Measurements from ENCODE around the gene TPK1.

The TPK1 gene

GRCh38 chr7:144477348-144477747 is 358.5 kb downstream of the TPK1 start:
- TF ChIP-seq JUND (IDR thresholded peaks at IDR 0.05; ENCODE audit: low read depth): no peak
- DNase-seq (ENCODE audit: low read depth in 1 of 2, low spot score in 1 of 2): no peak
- in situ Hi-C loops (cut with HindIII; ENCODE audit: low pct_unique_long_range_greater_than_20kb, low sequenced_read_pairs): no loop called here

DNA sequence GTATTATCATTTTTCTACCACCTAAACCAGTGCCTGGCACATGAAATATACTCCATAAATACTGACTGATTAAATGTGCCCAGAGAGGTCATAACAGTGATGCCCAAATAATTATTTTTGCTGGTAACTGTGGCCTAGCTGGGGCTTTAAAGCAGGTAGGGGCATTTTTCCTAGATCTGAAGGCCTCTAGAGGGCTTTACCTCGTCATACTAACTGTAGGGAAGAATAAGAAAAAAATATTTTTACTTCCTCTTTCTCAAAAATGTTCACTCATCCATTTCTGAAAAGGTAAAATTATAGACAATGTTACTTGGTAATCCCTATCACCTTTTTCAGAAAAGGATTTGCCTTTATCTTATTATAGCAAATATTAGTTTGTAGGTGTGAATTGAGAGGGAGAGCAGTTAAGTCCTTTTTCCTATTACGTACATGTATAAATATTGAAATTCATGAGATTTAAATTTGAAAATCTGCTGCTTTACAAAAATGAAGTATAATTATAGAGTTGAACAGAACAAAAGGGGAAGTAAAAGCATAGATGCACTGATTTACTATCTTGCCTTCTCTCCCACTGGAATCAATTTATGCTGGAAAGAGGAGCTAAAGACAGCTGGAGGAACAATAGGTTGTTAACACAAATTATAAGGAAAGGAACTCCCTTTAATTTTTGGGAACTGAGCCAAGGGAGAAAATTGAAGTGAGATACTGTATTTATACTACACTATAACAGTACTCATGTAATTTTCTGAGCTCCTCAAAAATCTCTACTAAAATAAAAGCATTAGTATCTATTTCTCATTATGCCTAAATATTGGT is 360.8 kb downstream of the TPK1 start:
- DNase-seq (ENCODE audit: low read depth in 1 of 2, low spot score in 1 of 2): no peak
- TF ChIP-seq JUND (IDR thresholded peaks at IDR 0.05; ENCODE audit: low read depth): no peak
- in situ Hi-C loops (cut with HindIII; ENCODE audit: low pct_unique_long_range_greater_than_20kb, low sequenced_read_pairs): no loop called here

DNA sequence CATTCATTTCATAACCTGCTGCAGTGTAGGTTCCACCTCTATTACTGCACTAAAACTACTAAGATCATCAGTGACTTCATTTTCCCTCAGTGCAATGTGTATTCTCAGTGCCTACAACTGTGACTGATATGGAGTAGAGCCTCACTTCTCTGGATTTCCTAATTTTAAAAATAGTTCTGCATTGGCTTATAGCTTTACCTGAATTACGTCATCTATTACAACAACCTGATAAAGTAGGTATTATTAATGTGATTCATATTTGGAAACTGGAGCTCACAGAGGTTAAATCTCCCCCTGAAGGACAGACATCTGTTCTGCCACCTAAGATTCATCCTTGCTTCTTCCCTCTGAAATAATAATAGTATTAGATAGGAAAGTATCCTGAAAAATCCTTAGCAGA is 361.5 kb downstream of the TPK1 start:
- no peak for DNase-seq (ENCODE audit: low read depth in 1 of 2, low spot score in 1 of 2)
- in situ Hi-C loops (cut with HindIII; ENCODE audit: low pct_unique_long_range_greater_than_20kb, low sequenced_read_pairs): no loop called here
- TF ChIP-seq JUND (IDR thresholded peaks at IDR 0.05; ENCODE audit: low read depth): no peak

DNA sequence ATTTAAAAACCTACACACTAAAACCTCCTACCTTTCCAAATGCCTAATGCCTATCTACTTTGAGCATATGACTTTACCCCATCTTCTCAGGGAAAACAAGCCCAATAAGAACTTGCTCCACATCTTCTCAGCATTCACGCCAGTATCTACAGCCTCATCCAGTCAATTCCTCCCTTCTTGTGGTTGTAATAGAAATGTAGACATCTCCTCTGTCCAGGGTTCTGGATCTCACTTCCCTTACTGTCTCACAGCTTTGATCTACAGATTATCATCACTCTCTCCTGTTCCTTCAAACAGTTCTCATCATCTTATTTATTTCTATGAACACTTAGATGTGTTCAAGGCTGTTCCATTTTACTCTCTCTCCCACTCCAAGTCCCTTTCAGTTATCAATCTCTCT is 361.9 kb downstream of the TPK1 start:
- in situ Hi-C loops (cut with HindIII; ENCODE audit: low pct_unique_long_range_greater_than_20kb, low sequenced_read_pairs): no loop called here
- TF ChIP-seq JUND (IDR thresholded peaks at IDR 0.05; ENCODE audit: low read depth): no peak
- DNase-seq (ENCODE audit: low read depth in 1 of 2, low spot score in 1 of 2): peak in 1 of 2 experiments; percentile 9

DNA sequence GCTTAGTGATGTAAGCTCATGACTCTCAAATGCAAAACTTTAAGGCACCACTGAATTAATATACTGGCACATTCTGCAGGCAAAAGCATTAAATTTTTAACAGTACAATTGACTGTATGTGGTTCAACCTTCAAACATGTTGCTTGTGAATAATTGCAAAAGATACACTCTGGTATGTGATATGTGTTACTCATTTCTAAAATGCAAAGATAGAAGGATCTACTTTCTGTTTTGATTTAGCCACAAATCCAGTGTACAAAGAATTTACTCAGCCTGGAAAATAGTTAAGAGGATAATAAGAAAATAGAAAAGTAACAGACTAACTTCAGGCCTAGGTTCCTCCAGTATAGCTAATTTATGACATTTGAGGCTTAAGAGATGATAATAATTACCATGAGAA is 365.8 kb downstream of the TPK1 start:
- DNase-seq (ENCODE audit: low read depth in 1 of 2, low spot score in 1 of 2): no peak
- no peak for TF ChIP-seq JUND (IDR thresholded peaks at IDR 0.05; ENCODE audit: low read depth)
- in situ Hi-C loops (cut with HindIII; ENCODE audit: low pct_unique_long_range_greater_than_20kb, low sequenced_read_pairs): no loop called here

GRCh38 chr7:144468990-144469732 is 366.7 kb downstream of the TPK1 start:
- TF ChIP-seq JUND (IDR thresholded peaks at IDR 0.05; ENCODE audit: low read depth): no peak
- in situ Hi-C loops (cut with HindIII; ENCODE audit: low pct_unique_long_range_greater_than_20kb, low sequenced_read_pairs): no loop called here
- DNase-seq (ENCODE audit: low read depth in 1 of 2, low spot score in 1 of 2): no peak

- no peak for TF ChIP-seq JUND (IDR thresholded peaks at IDR 0.05; ENCODE audit: low read depth)
- in situ Hi-C loops (cut with HindIII; ENCODE audit: low pct_unique_long_range_greater_than_20kb, low sequenced_read_pairs): no loop called here
- no peak for DNase-seq (ENCODE audit: low read depth in 1 of 2, low spot score in 1 of 2)
These were observed 376.2 kb downstream of the TPK1 start for GRCh38 chr7:144459635-144460034.

DNA sequence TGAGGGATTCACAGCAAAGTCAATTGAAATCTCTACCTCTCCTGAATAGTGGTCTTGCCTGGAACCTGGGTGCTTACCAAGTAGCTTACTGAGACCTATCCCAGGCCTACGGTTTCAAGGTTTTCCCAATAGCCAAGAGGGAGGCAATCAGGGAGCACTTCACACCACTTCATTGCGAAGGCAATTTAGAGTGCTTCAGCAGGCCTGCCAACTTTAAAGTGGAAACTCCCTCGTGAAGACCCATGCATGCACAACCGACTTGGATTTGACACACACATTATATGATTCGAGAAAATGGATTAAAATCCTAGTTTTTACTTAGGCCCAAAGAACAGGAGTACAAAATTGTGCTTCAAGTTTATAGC is 380.8 kb downstream of the TPK1 start:
- in situ Hi-C loops (cut with HindIII; ENCODE audit: low pct_unique_long_range_greater_than_20kb, low sequenced_read_pairs): no loop called here
- DNase-seq (ENCODE audit: low read depth in 1 of 2, low spot score in 1 of 2): no peak
- TF ChIP-seq JUND (IDR thresholded peaks at IDR 0.05; ENCODE audit: low read depth): no peak

GRCh38 chr7:144454256-144455039 is 381.4 kb downstream of the TPK1 start:
- in situ Hi-C loops (cut with HindIII; ENCODE audit: low pct_unique_long_range_greater_than_20kb, low sequenced_read_pairs): no loop called here
- peak in 1 of 2 experiments; percentile 4 for DNase-seq (ENCODE audit: low read depth in 1 of 2, low spot score in 1 of 2)
- TF ChIP-seq JUND (IDR thresholded peaks at IDR 0.05; ENCODE audit: low read depth): no peak

- in situ Hi-C loops (cut with HindIII; ENCODE audit: low pct_unique_long_range_greater_than_20kb, low sequenced_read_pairs): no loop called here
- TF ChIP-seq JUND (IDR thresholded peaks at IDR 0.05; ENCODE audit: low read depth): no peak
- peak; percentile 16 to 66 for DNase-seq (ENCODE audit: low read depth in 1 of 2, low spot score in 1 of 2)
These were observed 383.8 kb downstream of the TPK1 start for GRCh38 chr7:144452064-144452463.

DNA sequence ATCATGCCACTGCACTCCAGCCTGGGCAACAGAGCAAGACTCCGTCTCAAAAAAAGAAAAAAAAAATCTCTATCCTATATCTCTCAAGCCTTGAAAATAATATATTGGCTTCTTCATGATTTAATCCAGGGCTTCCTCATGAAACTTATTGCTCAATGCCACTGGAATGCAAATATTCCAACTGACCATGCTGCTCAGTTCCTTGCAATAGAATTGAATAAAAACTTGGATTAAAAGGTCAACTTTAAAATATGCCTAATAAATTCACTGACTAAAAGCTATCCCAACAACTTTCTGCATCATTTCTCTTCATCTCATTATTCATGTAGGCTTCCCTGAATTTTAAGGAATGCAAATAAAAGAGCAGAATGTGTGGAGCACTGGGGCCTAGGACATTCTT is 390.3 kb downstream of the TPK1 start:
- no peak for TF ChIP-seq JUND (IDR thresholded peaks at IDR 0.05; ENCODE audit: low read depth)
- in situ Hi-C loops (cut with HindIII; ENCODE audit: low pct_unique_long_range_greater_than_20kb, low sequenced_read_pairs): no loop called here
- no peak for DNase-seq (ENCODE audit: low read depth in 1 of 2, low spot score in 1 of 2)

DNA sequence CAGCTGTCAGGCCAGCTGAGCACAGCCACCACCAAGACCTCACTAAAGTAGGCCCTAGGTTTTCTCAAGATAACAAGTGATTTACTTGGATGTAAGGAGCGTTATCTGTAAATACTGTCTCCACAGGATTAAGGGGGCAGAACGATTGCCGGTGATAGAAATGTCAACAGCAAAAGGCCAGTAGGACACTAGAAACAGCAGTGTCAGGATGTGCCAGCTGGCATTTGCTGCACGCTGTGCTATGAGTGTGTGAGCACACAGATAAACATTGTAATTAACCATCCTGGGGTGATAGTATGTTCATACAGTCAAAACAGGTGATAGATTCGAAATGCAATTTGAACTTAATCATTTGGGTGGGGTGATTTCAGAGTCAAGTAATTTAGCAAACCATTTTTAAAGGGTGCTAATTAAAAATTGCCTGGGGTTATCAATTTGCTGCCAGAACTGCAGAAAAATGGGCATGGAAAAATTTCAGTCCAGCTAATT is 396.1 kb downstream of the TPK1 start:
- DNase-seq (ENCODE audit: low read depth in 1 of 2, low spot score in 1 of 2): no peak
- in situ Hi-C loops (cut with HindIII; ENCODE audit: low pct_unique_long_range_greater_than_20kb, low sequenced_read_pairs): no loop called here
- TF ChIP-seq JUND (IDR thresholded peaks at IDR 0.05; ENCODE audit: low read depth): no peak

Measured in T47D (cell line).